Measurements from ENCODE around the gene ALKBH3.

ALKBH3 gene

GRCh38 chr11:43880640-43881159, at the start of gene ALKBH3:
Gene ALKBH3, plus strand, starts transcription at chr11:43880831. Its CDS starts 1,822 bp downstream, at chr11:43882653.
- DNase-seq, result peak; percentile 94

- DNase-seq, result no peak
Observed at GRCh38 chr11:43830928-43831440, 49.6 kb upstream of the ALKBH3 start.

GRCh38 chr11:43832536-43832935, 48.1 kb upstream of the ALKBH3 start:
- DNase-seq, result no peak

GRCh38 chr11:43833657-43834073, 47.0 kb upstream of the ALKBH3 start:
- no peak for DNase-seq

GRCh38 chr11:43834286-43834685, 46.3 kb upstream of the ALKBH3 start:
- no peak for DNase-seq

- no peak for DNase-seq
Observed at GRCh38 chr11:43835104-43835503, 45.5 kb upstream of the ALKBH3 start.

- DNase-seq, result no peak
Observed at GRCh38 chr11:43837879-43838278, 42.8 kb upstream of the ALKBH3 start.

- DNase-seq, result no peak
Observed at GRCh38 chr11:43842021-43842420, 38.6 kb upstream of the ALKBH3 start.

- no peak for DNase-seq
Observed at GRCh38 chr11:43845816-43846215, 34.8 kb upstream of the ALKBH3 start.

GRCh38 chr11:43852057-43852636, 28.5 kb upstream of the ALKBH3 start:
- peak; percentile 64 for DNase-seq

- DNase-seq, result no peak
Observed at GRCh38 chr11:43853781-43854180, 26.9 kb upstream of the ALKBH3 start.

GRCh38 chr11:43856993-43857392, 23.6 kb upstream of the ALKBH3 start:
- no peak for DNase-seq

GRCh38 chr11:43861141-43861540, 19.5 kb upstream of the ALKBH3 start:
- no peak for DNase-seq

GRCh38 chr11:43866520-43866919, 14.1 kb upstream of the ALKBH3 start:
- no peak for DNase-seq

GRCh38 chr11:43866969-43867368, 13.7 kb upstream of the ALKBH3 start:
- no peak for DNase-seq

- DNase-seq, result peak; percentile 69
Observed at GRCh38 chr11:43868852-43869567, 11.6 kb upstream of the ALKBH3 start.

GRCh38 chr11:43871051-43871450, 9.6 kb upstream of the ALKBH3 start:
- DNase-seq, result no peak

- DNase-seq, result no peak
Observed at GRCh38 chr11:43872995-43873394, 7.6 kb upstream of the ALKBH3 start.

GRCh38 chr11:43874078-43874477, 6.6 kb upstream of the ALKBH3 start:
- DNase-seq, result no peak

GRCh38 chr11:43874738-43875137, 5.9 kb upstream of the ALKBH3 start:
- DNase-seq, result no peak

- DNase-seq, result peak; percentile 0
Observed at GRCh38 chr11:43879789-43880639, 617 bp upstream of the ALKBH3 start.

- no peak for DNase-seq
Observed at GRCh38 chr11:43892851-43893250, 12.2 kb downstream of the ALKBH3 start.

GRCh38 chr11:43894546-43894945, 13.9 kb downstream of the ALKBH3 start:
- no peak for DNase-seq

Measured in CD4-positive, alpha-beta T cell treated with Interleukin-17A for 1 hour (primary cell).